NOMO-1 treated with DMSO at 0.1 percent for 48 hours (cell line): ENCODE measurements around the gene ARHGAP24.

Experiments
- DNase-seq: peaks from one replicate; lab custom pipeline; 2025; ENCODE audit not compliant: unreplicated experiment; lab: John Stamatoyannopoulos, UW

ARHGAP24 gene

GRCh38 chr4:86044593-86044985, 569.6 kb downstream of the ARHGAP24 start:
- DNase-seq, result no peak

- DNase-seq, result no peak
Measured at GRCh38 chr4:86048426-86048825, 573.5 kb downstream of the ARHGAP24 start.

GRCh38 chr4:86050496-86050895, 575.5 kb downstream of the ARHGAP24 start:
- DNase-seq, result no peak
